GM13976 (cell line): Measurements from ENCODE around the gene CPN1.

Source experiments
- DNase-seq: peaks from one replicate; pipeline ENCODE4 v3.0.0; 2012; ENCODE audit warnings: low spot score
- in situ Hi-C: fragments of 300-500 bp; cut with MboI; formaldehyde crosslinking; loops from one replicate; pipeline ENCODE4 v1.12.0; 2022; ENCODE audit warnings: low sequenced_read_pairs, mixed read lengths, inconsistent platforms; ENCODE audit not compliant: unreplicated experiment
- TF ChIP-seq, protein P1 (sequence below): IDR thresholded peaks from 2 replicates; pipeline ENCODE4 v1.5.1; 2012; ENCODE audit warnings: borderline replicate concordance, mild to moderate bottlenecking; ENCODE audit not compliant: insufficient read depth; ENCODE audit errors: extremely low read depth, missing control alignments, control extremely low read depth

CPN1 gene

DNA sequence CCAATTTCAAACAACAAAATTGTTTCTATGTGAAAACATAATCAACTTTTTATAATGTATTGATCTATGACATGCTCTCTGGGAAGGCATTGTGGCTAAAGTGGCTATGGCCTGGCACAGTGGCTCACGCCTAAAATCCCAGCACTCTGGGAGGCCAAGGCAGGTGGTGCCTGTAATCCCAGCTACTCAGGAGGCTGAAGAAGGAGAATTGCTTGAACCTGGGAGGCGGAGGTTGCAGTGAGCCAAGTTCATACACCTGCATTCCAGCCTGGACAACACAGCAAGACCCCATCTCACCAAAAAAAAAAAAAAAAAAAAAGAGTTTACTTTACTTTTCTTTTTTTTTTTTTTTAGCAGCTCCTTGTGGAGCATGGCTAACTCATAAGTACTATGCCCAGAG lies 38.9 kb upstream of the CPN1 start:
- DNase-seq = no peak
- TF ChIP-seq, protein P1, sequence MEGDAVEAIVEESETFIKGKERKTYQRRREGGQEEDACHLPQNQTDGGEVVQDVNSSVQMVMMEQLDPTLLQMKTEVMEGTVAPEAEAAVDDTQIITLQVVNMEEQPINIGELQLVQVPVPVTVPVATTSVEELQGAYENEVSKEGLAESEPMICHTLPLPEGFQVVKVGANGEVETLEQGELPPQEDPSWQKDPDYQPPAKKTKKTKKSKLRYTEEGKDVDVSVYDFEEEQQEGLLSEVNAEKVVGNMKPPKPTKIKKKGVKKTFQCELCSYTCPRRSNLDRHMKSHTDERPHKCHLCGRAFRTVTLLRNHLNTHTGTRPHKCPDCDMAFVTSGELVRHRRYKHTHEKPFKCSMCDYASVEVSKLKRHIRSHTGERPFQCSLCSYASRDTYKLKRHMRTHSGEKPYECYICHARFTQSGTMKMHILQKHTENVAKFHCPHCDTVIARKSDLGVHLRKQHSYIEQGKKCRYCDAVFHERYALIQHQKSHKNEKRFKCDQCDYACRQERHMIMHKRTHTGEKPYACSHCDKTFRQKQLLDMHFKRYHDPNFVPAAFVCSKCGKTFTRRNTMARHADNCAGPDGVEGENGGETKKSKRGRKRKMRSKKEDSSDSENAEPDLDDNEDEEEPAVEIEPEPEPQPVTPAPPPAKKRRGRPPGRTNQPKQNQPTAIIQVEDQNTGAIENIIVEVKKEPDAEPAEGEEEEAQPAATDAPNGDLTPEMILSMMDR = no peak
- in situ Hi-C loops = no loop called here

DNA sequence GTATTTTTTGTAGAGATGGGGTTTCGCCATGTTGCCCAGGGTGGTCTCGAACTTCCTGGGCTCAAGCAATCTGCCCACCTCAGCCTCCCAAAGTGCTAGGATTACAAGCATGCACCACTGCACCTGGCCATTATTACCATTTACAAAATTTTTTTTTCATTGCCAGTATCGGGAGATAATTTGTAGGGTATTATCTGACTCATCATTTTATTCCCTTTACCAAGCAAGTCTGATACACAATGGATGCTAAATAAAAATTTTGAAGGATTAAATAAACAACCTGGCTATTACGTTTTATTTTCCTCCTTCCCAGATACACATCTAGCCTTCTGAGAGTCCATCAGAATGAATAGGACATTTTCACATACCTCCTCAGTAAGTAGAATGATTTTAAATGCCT lies 38.1 kb upstream of the CPN1 start:
- in situ Hi-C loops = no loop called here
- TF ChIP-seq, protein P1 = no peak
- DNase-seq = no peak

DNA sequence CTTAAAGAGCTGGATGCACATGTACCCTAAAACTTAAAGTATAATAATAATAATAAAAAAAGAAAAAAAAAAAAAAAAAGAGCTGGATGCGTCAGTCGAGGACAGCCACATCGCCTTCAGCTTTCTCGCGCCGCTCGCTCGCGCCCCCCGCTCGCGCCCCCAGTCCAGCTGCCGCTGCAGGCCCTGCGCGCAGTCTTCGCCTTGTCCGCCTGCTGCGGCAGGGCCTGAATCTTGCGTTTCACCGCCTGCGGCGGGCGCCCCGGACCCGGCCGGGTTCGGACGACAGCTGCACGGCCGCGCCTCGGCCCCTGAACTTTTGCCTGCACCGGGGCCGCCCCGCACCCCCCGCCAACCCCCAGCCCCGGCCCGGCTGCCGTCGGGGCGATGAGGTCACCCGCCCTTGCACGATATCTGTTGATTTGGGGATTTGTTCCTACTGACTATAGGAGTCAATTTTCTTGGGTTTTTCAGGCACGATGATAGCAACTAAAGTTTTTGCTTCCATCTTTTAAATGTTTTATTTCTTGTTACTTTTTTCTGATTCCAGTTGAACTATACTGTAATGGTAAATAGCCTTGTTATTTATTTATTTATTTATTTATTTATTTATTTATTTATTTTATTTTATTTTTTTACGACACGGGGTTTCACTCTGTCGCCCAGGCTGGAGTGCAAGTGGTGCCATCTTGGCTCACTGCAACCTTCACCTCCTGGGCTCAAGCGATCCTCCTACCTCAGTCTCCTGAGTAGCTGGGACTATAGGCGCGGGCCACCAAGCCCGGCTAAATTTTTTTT lies 33.5 kb upstream of the CPN1 start:
- DNase-seq = no peak
- in situ Hi-C loops = no loop called here
- TF ChIP-seq, protein P1 = no peak

DNA sequence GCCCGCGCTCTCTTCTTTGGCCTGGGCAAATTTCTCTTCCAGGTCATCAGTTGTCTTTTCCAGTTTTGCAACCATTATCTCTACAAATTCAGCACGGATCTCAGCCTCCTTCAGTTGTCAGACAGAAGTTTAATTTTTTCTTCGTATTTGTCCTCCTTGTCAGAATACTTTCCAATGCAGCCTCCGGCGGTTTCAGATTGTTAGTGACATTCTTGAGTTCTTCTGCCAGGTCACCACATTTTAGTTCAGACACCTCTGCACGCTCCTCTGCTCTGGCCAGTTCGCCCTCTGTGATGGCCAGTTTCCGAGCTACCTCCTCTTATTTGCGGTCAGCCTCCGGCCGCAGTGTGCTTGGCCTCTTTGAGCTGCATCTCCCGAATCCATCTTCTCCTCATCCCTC lies 32.8 kb upstream of the CPN1 start:
- TF ChIP-seq, protein P1 = no peak
- in situ Hi-C loops = no loop called here
- DNase-seq = no peak

DNA sequence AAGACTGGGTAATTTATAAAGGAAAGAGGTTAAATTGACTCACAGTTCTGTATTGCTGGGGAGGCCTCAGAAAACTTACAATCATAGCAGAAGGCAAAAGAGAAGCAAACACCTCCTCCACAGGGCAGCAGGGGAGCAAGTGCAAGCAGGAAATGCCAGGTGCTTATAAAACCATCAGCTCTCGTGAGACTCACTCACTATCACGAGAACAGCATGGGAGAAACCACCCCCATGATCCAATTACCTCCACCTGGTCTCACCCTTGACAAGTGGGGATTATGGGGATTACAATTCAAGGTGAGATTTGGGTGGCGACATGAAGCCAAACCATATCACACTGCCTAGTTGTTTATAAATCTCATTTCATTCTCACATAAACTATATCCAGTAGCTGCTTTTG lies 28.0 kb upstream of the CPN1 start:
- no peak for DNase-seq
- TF ChIP-seq, protein P1 = no peak
- in situ Hi-C loops = no loop called here

DNA sequence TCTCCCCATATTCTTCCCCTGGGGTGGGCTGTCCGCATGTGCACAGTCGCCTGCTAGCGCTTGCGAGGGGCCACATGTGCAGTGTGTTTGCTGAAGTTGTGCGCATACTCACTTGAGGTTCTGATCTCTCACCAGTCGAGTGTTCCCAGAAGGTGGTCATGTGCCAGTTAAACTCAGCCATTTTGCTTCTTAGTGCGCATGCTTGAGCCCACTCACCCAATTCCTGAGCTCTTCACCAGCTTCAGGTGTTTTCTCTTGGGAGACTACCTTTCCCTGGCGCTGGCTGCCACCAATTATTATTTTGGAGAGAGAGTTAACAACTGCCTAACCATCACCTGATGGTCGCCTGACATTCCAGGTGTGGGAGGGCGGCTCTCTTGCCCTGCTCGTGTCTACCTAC lies 25.2 kb upstream of the CPN1 start:
- in situ Hi-C loops = no loop called here
- no peak for DNase-seq
- TF ChIP-seq, protein P1 = no peak
